Stomach (tissue), 9 donors: ENCODE data around the gene EIF4E1B. TPM values are rescaled to one million over a fixed set of nuclear protein-coding genes. Genes with fewer than 3 reads are reported as not detected.
"Not testable (repeated sequence)": the region's sequence is repeated elsewhere in the genome, so short reads cannot be mapped to it uniquely, and the experiment has no call there.

Experiments used
- DNase-seq, 2 donors: peaks; one replicate each; pipeline versions ENCODE4 v3.0.0 to v3.0.0-alpha.2; 2013 to 2019
- H3K27ac ChIP-seq, 5 donors: fragments of 200-600 bp in 4 of 5; sonication (generic) in 4 of 5; one replicate each; pipeline ENCODE4 v1.5.1; 2013 to 2019; ENCODE audit warnings: mild to moderate bottlenecking in 1 of 5, moderate library complexity in 1 of 5
- H3K27me3 ChIP-seq, 3 donors: fragments of 200-600 bp; sonication (generic); one replicate each; pipeline ENCODE4 v1.5.1; 2017 to 2019; ENCODE audit warnings: mixed run types in 1 of 3
- H3K36me3 ChIP-seq, 4 donors: fragments of 200-600 bp; sonication (generic); 1 replicate in 3 of 4; 2 replicates in 1 of 4; pipeline ENCODE4 v1.5.1; 2016 to 2019
- H3K4me1 ChIP-seq, 4 donors: fragments of 200-600 bp; sonication (generic); one replicate each; pipeline ENCODE4 v1.5.1; 2016 to 2019
- H3K4me3 ChIP-seq, 4 donors: fragments of 200-600 bp; sonication (generic) in 3 of 4; one replicate each; pipeline ENCODE4 v1.5.1; 2016 to 2019; ENCODE audit warnings: mild to moderate bottlenecking in 1 of 4
- H3K9me3 ChIP-seq, 4 donors: fragments of 200-600 bp; sonication (generic); one replicate each; pipeline ENCODE4 v1.5.1; 2016 to 2019
- CTCF ChIP-seq, 7 experiments: fragments of 450-650 bp in 4 of 7; fragments of 200-600 bp in 3 of 7; sonication (generic) in 3 of 7; IDR thresholded peaks; one replicate each; pipeline ENCODE4 v1.5.1; 2016 to 2019; ENCODE audit warnings: antibody characterized with exemption in 7 of 7, control low read depth in 2 of 7, mild to moderate bottlenecking in 1 of 7
- EP300 ChIP-seq: sonication (generic); formaldehyde crosslinking; IDR thresholded peaks from one replicate; pipeline ENCODE4 v1.6.1; 2017; ENCODE audit warnings: antibody characterized with exemption
- POLR2A ChIP-seq, 4 donors: fragments of 450-650 bp; IDR thresholded peaks; one replicate each; pipeline ENCODE4 v1.6.1; 2016; ENCODE audit warnings: antibody characterized with exemption in 4 of 4, control low read depth in 2 of 4, mild to moderate bottlenecking in 1 of 4, moderate library complexity in 1 of 4
- POLR2AphosphoS5 ChIP-seq, 3 donors: sonication (generic); formaldehyde crosslinking; IDR thresholded peaks; one replicate each; pipeline ENCODE4 v1.6.1; 2016; ENCODE audit warnings: antibody characterized with exemption in 3 of 3
- WGBS, 5 donors: extraction: QIAGEN DNeasy Blood & Tissue Kit in 3 of 5; methylation state at CpG; one replicate each; pipeline versions ENCODE4 v1.1.5 to v1.1.7; 2013 to 2018; 5-methylcytosine and 5-hydroxymethylcytosine counted together
- intact Hi-C: fragments of 100-400 bp; cut with DNase I; formaldehyde crosslinking; loops from one replicate; pipeline ENCODE4 v1.15.1; 2023; ENCODE audit warnings: low total_unique reads
- polyA plus RNA-seq, 3 donors: library from polyadenylated mRNA; stranded (reverse); fragments of 200-250 nt; gene quantifications; one replicate each; pipeline ENCODE4 v1.2.3, GENCODE V29; 2013
- total RNA-seq, 5 donors: library from RNA; depleted of rRNA; stranded (reverse); fragments of >200 nt; gene quantifications; one replicate each; pipeline versions ENCODE4 v1.1.0 to v1.2.3, GENCODE V29; 2014 to 2016
- donor health status: healthy with polysubstance abuse.
- donor health status: Bipolar disorder and iron deficiency.
- donor health status: healthy.

EIF4E1B gene
- total and polyA plus RNA-seq, 8 donors, result not detected

GRCh38 chr5:176596689-176597416 is 33.6 kb upstream of the EIF4E1B start:
- TF ChIP-seq POLR2A (IDR thresholded peaks at IDR 0.05), result no peak
- no peak for TF ChIP-seq EP300
- TF ChIP-seq POLR2AphosphoS5 (IDR thresholded peaks at IDR 0.05), result no peak
- TF ChIP-seq CTCF (IDR thresholded peaks at IDR 0.05), result no peak
- Histone ChIP-seq H3K9me3 (no peaks in the 10 kb centered on the region), H3K27ac (peak overlapping the region in 1 of 5 donors; percentile 62), H3K4me1 (peaks cover 6 to 15% (median 14%) of the 10 kb centered on the region in 4 donors), H3K36me3 (no peaks in the 10 kb centered on the region), H3K27me3 (peaks cover 0 to 73% (median 13%) of the 10 kb centered on the region in 3 donors), H3K4me3 (peak overlapping the region; percentile 40 to 53 (median 42))
- peak; percentile 42 to 79 for DNase-seq
- intact Hi-C loops, result no loop called here
- WGBS, 5 donors, result 3 to 28% (median 5%) methylated on average over 6 to 98 of the region's 98 CpGs

- H3K4me3 ChIP-seq, result peak overlapping the region; percentile 40 to 53 (median 42)
Measured at GRCh38 chr5:176597417-176598389, 32.8 kb upstream of the EIF4E1B start.

GRCh38 chr5:176599749-176600430 is 30.6 kb upstream of the EIF4E1B start:
- DNase-seq, H3K4me3 ChIP-seq, H3K36me3 ChIP-seq, intact Hi-C loops, H3K9me3 ChIP-seq, H3K27ac ChIP-seq: not testable (repeated sequence)
- WGBS, 5 donors, result 78 to 93% (median 87%) methylated on average over 16 to 19 of the region's 19 CpGs
- Histone ChIP-seq H3K4me1 (peaks cover 6 to 15% (median 14%) of the 10 kb centered on the region in 4 donors), H3K27me3 (peaks cover 0 to 57% (median 13%) of the 10 kb centered on the region in 3 donors)

More at GRCh38 chr5:176597417-176598389, 32.8 kb upstream of the EIF4E1B start:
- Histone ChIP-seq H3K36me3 (no peaks in the 10 kb centered on the region), H3K9me3 (no peaks in the 10 kb centered on the region), H3K27ac (peak overlapping the region in 1 of 5 donors; percentile 62), H3K4me1 (peaks cover 6 to 15% (median 14%) of the 10 kb centered on the region in 4 donors), H3K27me3 (peaks cover 0 to 73% (median 13%) of the 10 kb centered on the region in 3 donors)
- 61 to 69% (median 66%) methylated on average over 32 to 47 of the region's 47 CpGs for WGBS, 5 donors
- DNase-seq, result no peak
- intact Hi-C loops, result no loop called here
- TF ChIP-seq EP300 (no peak), CTCF (IDR thresholded peaks at IDR 0.05) (no peak), POLR2AphosphoS5 (IDR thresholded peaks at IDR 0.05) (no peak), POLR2A (IDR thresholded peaks at IDR 0.05) (no peak)

- WGBS, 5 donors, result 60 to 75% (median 71%) methylated on average over 11 to 12 of the region's 12 CpGs
- TF ChIP-seq POLR2A (IDR thresholded peaks at IDR 0.05), result no peak
- no peak for DNase-seq
- no peak overlapping the region for H3K4me3 ChIP-seq
- H3K36me3 ChIP-seq, result no peaks in the 10 kb centered on the region
- intact Hi-C loops, result no loop called here
- no peaks in the 10 kb centered on the region for H3K9me3 ChIP-seq
- H3K27me3 ChIP-seq, result peaks cover 0 to 36% (median 0%) of the 10 kb centered on the region in 3 donors
- peaks cover 4 to 8% (median 6%) of the 10 kb centered on the region in 4 donors for H3K4me1 ChIP-seq
- no peak overlapping the region for H3K27ac ChIP-seq
Measured at GRCh38 chr5:176601901-176602482, 28.5 kb upstream of the EIF4E1B start.
